K562 (cell line): ENCODE data around the gene PAX5.

Experiments used
- FOXM1 ChIP-seq, 2 experiments: fragments of 450-650 bp in 1 of 2; sonication (generic) in 1 of 2; formaldehyde crosslinking in 1 of 2; IDR thresholded peaks; 2 replicates each; pipeline versions ENCODE4 v1.6.1 to v1.9.0; 2017 to 2022; ENCODE audit warnings: low read depth in 2 of 2, mild to moderate bottlenecking in 2 of 2, missing genetic modification reagents in 1 of 2, moderate library complexity in 1 of 2
- KDM5B ChIP-seq: fragments of 200-600 bp; sonication (generic); IDR thresholded peaks from 2 replicates; pipeline ENCODE4 v1.6.1; 2012; ENCODE audit warnings: low read depth, mild to moderate bottlenecking, moderate library complexity, low read length, control low read depth, inconsistent platforms; ENCODE audit not compliant: insufficient replicate concordance
- POLR2A ChIP-seq: fragments of 450-650 bp; conservative IDR thresholded peaks from 2 replicates; pipeline ENCODE4 v1.6.1; 2016
- ZBTB7A ChIP-seq: IDR thresholded peaks from 2 replicates; pipeline ENCODE4 v1.6.1; 2011; ENCODE audit warnings: low read depth, mild to moderate bottlenecking, low read length, moderate library complexity, borderline replicate concordance; ENCODE audit not compliant: control insufficient read depth

DNA sequence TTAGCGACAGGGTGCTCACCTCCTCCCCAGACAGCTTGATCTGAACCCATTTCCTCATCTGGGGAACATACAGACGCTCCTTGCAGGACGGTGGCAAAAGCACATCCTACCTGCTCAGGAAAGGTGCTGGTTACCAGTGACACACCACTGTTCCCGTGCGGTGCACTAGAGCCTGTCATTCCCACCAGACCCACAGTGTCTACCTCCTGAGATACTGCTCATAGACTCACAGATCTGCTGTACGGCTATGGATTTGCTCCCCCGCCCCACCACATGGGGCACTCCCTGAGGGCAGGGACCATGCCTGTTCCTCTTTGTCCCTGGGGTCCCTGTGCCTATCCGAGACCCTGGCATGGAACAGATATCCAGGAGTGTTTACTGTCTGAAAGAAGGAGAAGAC lies 208.9 kb downstream of the PAX5 start:
- TF ChIP-seq POLR2A (no peak), FOXM1 (IDR thresholded peaks at IDR 0.05; ENCODE audit: low read depth) (no peak), FOXM1 (CRISPR knock-in tag; IDR thresholded peaks at IDR 0.05; ENCODE audit: low read depth) (no peak), KDM5B (no peak), ZBTB7A (no peak)
